ENCODE data around the gene RXRA.

- TF ChIP-seq CTCF (IDR thresholded peaks at IDR 0.05) (no peak), POLR2A (IDR thresholded peaks at IDR 0.05) (no peak)
Observed at GRCh38 chr9:134469041-134469875, 143.0 kb downstream of the RXRA start.
